Muscle of leg (tissue), 11 donors: ENCODE data around the gene INTS2. TPM values are rescaled to one million over a fixed set of nuclear protein-coding genes. Genes with fewer than 3 reads are reported as not detected.
A peak's percentile ranks its signal among the peaks of the same experiment; 100 is the strongest.
"Not testable (repeated sequence)": the region's sequence is repeated elsewhere in the genome, so short reads cannot be mapped to it uniquely, and the experiment has no call there.

Experiments used
- DNase-seq: peaks from one replicate; pipeline ENCODE4 v3.0.0; 2013
- H3K27ac ChIP-seq: one replicate; pipeline ENCODE4 v1.5.1; 2013; ENCODE audit warnings: mild to moderate bottlenecking, low read length, control low read depth
- H3K27me3 ChIP-seq: one replicate; pipeline ENCODE4 v1.6.1; 2013; ENCODE audit warnings: low read length; ENCODE audit not compliant: control insufficient read depth, insufficient read depth
- H3K36me3 ChIP-seq: one replicate; pipeline ENCODE4 v1.6.1; 2013; ENCODE audit warnings: low read length; ENCODE audit not compliant: control insufficient read depth, insufficient read depth
- H3K4me1 ChIP-seq: one replicate; pipeline ENCODE4 v1.6.1; 2013; ENCODE audit warnings: low read length; ENCODE audit not compliant: control insufficient read depth, insufficient read depth
- H3K4me3 ChIP-seq: one replicate; pipeline ENCODE4 v1.5.1; 2013; ENCODE audit warnings: low read length, control low read depth
- H3K9me3 ChIP-seq: replicated peaks from 2 replicates; pipeline ENCODE4 v1.6.1; 2013; ENCODE audit warnings: low read depth, low read length; ENCODE audit not compliant: control insufficient read depth
- WGBS: methylation state at CpG from one replicate; pipeline ENCODE4 v1.1.5; 2013; ENCODE audit warnings: missing lambda C conversion rate; ENCODE audit not compliant: insufficient coverage; 5-methylcytosine and 5-hydroxymethylcytosine counted together
- polyA plus RNA-seq, 8 donors: library from polyadenylated mRNA; unstranded; fragments of 120-200 nt; gene quantifications; one replicate each; pipeline versions ENCODE4 v1.2.1 to v1.2.3, GENCODE V29; 2013; ENCODE audit warnings: inconsistent platforms in 1 of 8, low replicate concordance in 1 of 8; ENCODE audit not compliant: insufficient read length in 8 of 8, insufficient read depth in 1 of 8
- total RNA-seq: library from RNA; stranded (reverse); fragments of 120-200 nt; gene quantifications from one replicate; pipeline ENCODE4 v1.2.4, GENCODE V29; 2013

Gene INTS2
- total and polyA plus RNA-seq, 9 donors, result 6.3 to 12.7 (median 9.2) TPM

DNA sequence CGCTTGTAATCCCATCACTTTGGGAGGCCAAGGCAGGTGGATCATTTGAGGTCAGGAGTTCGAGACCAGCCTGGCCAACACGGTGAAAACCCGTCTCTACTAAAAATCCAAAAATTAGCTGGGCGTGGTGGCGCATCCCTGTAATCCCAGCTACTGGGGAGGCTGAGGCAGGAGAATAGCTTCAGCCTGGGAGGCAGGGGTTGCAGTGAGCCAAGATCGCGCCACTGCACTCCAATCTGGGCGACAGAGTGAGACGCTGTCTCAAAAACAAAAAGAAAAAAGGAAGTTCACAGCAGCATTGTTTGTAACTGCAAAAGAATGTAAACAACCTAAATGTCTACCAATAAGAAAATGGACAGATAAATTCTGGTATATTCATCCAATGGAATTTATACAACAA lies 67.4 kb downstream of the INTS2 start:
- 95% methylated on average over 6 of the region's 10 CpGs for WGBS

DNA sequence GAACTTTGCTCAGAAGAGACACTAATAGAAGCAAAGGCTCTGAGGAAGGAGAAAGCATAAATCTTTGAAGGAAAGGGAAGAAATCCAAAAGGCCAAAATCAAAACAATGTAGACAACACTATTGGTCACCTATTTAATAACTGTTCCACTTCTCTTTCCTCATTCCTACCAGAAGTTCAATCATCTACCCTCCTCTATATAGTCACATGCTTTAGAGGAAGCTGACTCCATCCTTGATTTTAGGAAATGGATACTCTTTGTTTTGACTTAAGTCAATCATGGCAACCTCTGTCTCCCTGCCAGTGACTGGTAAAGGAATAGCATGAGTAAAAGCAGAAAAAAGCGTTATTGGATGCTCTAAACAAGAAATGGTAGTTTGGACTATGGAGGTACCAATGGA lies 71.7 kb downstream of the INTS2 start:
- Histone ChIP-seq H3K36me3 (peaks cover 2% of the 10 kb centered on the region), H3K4me1 (no peaks in the 10 kb centered on the region), H3K27ac (no peak overlapping the region), H3K9me3 (no peaks in the 10 kb centered on the region), H3K27me3 (no peaks in the 10 kb centered on the region), H3K4me3 (no peak overlapping the region)
- WGBS, result 100% methylated on average over 1 of the region's 1 CpG
- no peak for DNase-seq

More for the DNA sequence above, 67.4 kb downstream of the INTS2 start:
- H3K4me1 ChIP-seq, H3K4me3 ChIP-seq, H3K9me3 ChIP-seq, H3K27ac ChIP-seq, DNase-seq, H3K27me3 ChIP-seq, H3K36me3 ChIP-seq: not testable (repeated sequence)

GRCh38 chr17:61852857-61853256 lies 74.9 kb downstream of the INTS2 start:
- Histone ChIP-seq H3K27me3 (no peaks in the 10 kb centered on the region), H3K9me3 (no peaks in the 10 kb centered on the region), H3K27ac (no peak overlapping the region), H3K4me3 (no peak overlapping the region), H3K4me1 (no peaks in the 10 kb centered on the region), H3K36me3 (peaks cover 2% of the 10 kb centered on the region)
- DNase-seq, result no peak
- WGBS, result no CpG with 5 or more reads among the region's 2 CpGs

GRCh38 chr17:61849674-61850073 lies 78.1 kb downstream of the INTS2 start:
- H3K27me3 ChIP-seq, result no peaks in the 10 kb centered on the region
- no peak overlapping the region for H3K27ac ChIP-seq
- H3K9me3 ChIP-seq, result no peaks in the 10 kb centered on the region
- H3K4me3 ChIP-seq, result no peak overlapping the region
- peak; percentile 16 for DNase-seq
- H3K36me3 ChIP-seq, result peaks cover 2% of the 10 kb centered on the region
- H3K4me1 ChIP-seq, result no peaks in the 10 kb centered on the region

- H3K4me3 ChIP-seq, result no peak overlapping the region
- H3K9me3 ChIP-seq, result no peaks in the 10 kb centered on the region
- H3K4me1 ChIP-seq, result no peaks in the 10 kb centered on the region
- no peaks in the 10 kb centered on the region for H3K27me3 ChIP-seq
- no peak for DNase-seq
- no peak overlapping the region for H3K27ac ChIP-seq
- no peaks in the 10 kb centered on the region for H3K36me3 ChIP-seq
- no CpG with 5 or more reads among the region's 2 CpGs for WGBS
Observed at GRCh38 chr17:61848896-61849295, 78.9 kb downstream of the INTS2 start.

DNA sequence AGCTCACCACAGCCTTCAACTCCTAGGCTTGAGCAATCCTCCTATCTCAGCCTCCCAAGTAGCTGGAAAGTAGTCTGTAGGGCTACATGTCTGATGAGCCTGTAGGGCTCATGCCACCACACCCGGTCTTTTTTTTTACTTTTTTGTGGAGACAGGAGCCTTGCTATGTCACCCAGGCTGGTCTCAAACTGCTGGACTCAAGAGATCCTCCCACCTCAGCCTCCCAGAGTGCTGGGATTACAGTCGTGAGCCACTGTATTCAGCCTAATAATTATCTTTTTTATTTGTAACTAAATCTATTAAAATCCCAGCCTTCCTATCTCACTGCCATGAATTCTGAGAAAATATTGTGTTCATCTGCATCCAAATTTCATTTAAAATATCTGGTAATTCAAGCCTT lies 79.5 kb downstream of the INTS2 start:
- WGBS, result 100% methylated on average over 1 of the region's 2 CpGs
- Histone ChIP-seq H3K27ac (no peak overlapping the region), H3K4me3 (no peak overlapping the region), H3K4me1 (no peaks in the 10 kb centered on the region), H3K27me3 (no peaks in the 10 kb centered on the region), H3K9me3 (no peaks in the 10 kb centered on the region), H3K36me3 (no peaks in the 10 kb centered on the region)
- DNase-seq, result no peak

- Histone ChIP-seq H3K27ac (no peak overlapping the region), H3K4me1 (no peaks in the 10 kb centered on the region), H3K27me3 (no peaks in the 10 kb centered on the region), H3K4me3 (no peak overlapping the region), H3K36me3 (no peaks in the 10 kb centered on the region), H3K9me3 (no peaks in the 10 kb centered on the region)
- no CpG with 5 or more reads among the region's 3 CpGs for WGBS
- DNase-seq, result no peak
Observed at GRCh38 chr17:61847659-61848058, 80.1 kb downstream of the INTS2 start.

DNA sequence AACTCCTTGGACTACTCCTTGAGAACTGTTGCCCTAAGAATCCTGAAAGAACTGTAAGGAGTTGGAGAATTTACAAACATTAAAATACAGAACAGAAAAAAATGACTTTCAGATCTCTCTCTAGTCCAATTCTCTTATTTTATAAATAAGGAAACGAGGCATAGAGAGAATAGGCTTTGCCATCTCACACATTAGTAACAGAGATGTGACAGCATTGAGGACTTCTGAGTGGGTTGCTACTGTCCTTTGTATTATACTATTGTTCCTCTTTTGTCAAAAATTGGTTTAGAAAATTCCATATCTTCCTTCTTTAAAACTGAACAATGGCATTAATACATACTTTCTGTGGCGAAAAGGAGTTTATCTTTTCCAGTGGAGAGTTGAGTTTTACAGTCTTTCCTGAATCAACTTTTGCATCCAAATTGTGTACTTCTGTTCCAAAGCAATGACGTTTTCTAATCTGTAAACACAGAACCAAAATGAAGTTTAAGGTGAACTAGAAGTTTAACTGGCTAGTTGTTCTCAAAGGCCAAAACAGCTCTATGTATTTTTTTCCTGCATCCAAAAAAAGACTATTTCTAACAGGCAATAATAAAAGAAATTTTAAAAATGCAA lies 80.9 kb downstream of the INTS2 start:
- Histone ChIP-seq H3K27me3 (no peaks in the 10 kb centered on the region), H3K4me3 (no peak overlapping the region), H3K4me1 (no peaks in the 10 kb centered on the region), H3K9me3 (no peaks in the 10 kb centered on the region), H3K27ac (no peak overlapping the region), H3K36me3 (no peaks in the 10 kb centered on the region)
- no peak for DNase-seq
- WGBS, result no CpG with 5 or more reads among the region's 3 CpGs

- Histone ChIP-seq H3K27ac (no peak overlapping the region), H3K4me3 (no peak overlapping the region), H3K27me3 (no peaks in the 10 kb centered on the region), H3K4me1 (no peaks in the 10 kb centered on the region), H3K36me3 (peaks cover 2% of the 10 kb centered on the region), H3K9me3 (no peaks in the 10 kb centered on the region)
- no peak for DNase-seq
- WGBS, result 100% methylated on average over 1 of the region's 8 CpGs
Observed at GRCh38 chr17:61846088-61846487, 81.7 kb downstream of the INTS2 start.

DNA sequence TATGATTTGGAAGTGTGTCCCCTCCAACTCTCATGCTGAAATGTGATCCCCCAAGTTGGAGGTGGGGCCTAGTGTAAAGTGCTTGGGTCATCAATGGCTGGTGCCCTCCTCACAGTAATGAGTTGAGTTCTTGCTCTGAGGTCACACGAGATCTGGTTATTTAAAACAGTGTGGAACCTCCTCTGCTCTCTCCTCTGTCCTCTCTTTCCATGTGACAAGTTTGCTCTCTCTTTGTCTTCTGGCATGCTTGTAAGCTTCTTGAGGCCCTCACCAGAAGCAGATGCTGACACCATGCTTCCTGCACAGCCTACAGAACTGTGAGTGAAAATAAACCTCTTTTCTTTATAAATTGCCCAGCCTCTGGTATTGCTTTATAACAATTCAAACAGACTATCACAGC lies 84.3 kb downstream of the INTS2 start:
- no peak for DNase-seq
- H3K36me3 ChIP-seq, result peaks cover 2% of the 10 kb centered on the region
- no peak overlapping the region for H3K4me3 ChIP-seq
- H3K27me3 ChIP-seq, result no peaks in the 10 kb centered on the region
- H3K27ac ChIP-seq, result no peak overlapping the region
- H3K4me1 ChIP-seq, result no peaks in the 10 kb centered on the region
- no peaks in the 10 kb centered on the region for H3K9me3 ChIP-seq
- 83% methylated on average over 1 of the region's 1 CpG for WGBS

DNA sequence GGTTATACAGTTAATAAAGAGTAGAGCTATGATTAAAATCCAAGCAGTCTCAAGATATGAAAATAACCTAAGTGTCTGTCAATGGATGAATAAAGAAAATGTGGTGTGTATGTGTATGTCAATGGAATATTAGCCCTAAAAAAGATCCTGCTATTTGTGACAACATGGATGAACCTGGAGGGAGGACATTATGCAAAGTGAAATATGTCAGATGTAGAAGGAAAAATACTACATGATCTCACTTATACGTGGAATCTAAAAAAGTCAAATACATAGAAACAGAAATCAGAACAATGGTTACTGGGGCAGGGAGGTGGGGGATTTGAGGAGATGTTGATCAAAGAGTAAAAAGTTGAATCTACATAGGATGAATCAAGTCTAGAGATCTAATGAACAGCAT lies 84.9 kb downstream of the INTS2 start:
- DNase-seq, result no peak
- no peaks in the 10 kb centered on the region for H3K9me3 ChIP-seq
- no peaks in the 10 kb centered on the region for H3K27me3 ChIP-seq
- H3K27ac ChIP-seq, result no peak overlapping the region
- no CpG with 5 or more reads among the region's 1 CpG for WGBS
- no peak overlapping the region for H3K4me3 ChIP-seq
- no peaks in the 10 kb centered on the region for H3K4me1 ChIP-seq
- peaks cover 2% of the 10 kb centered on the region for H3K36me3 ChIP-seq
